Bronchial epithelial cell (primary cell): ENCODE data around the gene RPRD1A. TPM values are rescaled to one million over a fixed set of nuclear protein-coding genes. Genes with fewer than 3 reads are reported as not detected.
"Not testable (repeated sequence)": the region's sequence is repeated elsewhere in the genome, so short reads cannot be mapped to it uniquely, and the experiment has no call there.

Experiments
- DNase-seq: peaks from one replicate; pipeline ENCODE4 v3.0.0-alpha.2; 2010; ENCODE audit warnings: low read depth
- FAIRE-seq: peaks from 2 replicates; lab custom pipeline; 2011; peaks lifted over from hg19 to GRCh38; lab: Jason Lieb, UNC
- H3K27me3 ChIP-seq: 2 replicates; pipeline ENCODE4 v1.5.1; 2011; ENCODE audit warnings: low read length; ENCODE audit not compliant: control insufficient read depth, insufficient read depth
- H3K36me3 ChIP-seq: 2 replicates; pipeline ENCODE4 v1.5.1; 2011; ENCODE audit warnings: low read length; ENCODE audit not compliant: control insufficient read depth, insufficient read depth
- H3K4me3 ChIP-seq: 2 replicates; pipeline ENCODE4 v1.5.1; 2011; ENCODE audit warnings: mild to moderate bottlenecking, low read depth, low read length, control low read depth
- total RNA-seq: library from RNA; depleted of rRNA; stranded (reverse); fragments of >200 nt; gene quantifications from 2 replicates; pipeline ENCODE4 v1.2.1, GENCODE V29; 2014
- TF ChIP-seq, protein P1 (sequence below): IDR thresholded peaks from 2 replicates; pipeline ENCODE4 v1.5.1; 2011; ENCODE audit warnings: mild to moderate bottlenecking, moderate library complexity, low read length, control low read depth, inconsistent platforms; ENCODE audit not compliant: insufficient read depth, severe bottlenecking

RPRD1A gene, protein sequence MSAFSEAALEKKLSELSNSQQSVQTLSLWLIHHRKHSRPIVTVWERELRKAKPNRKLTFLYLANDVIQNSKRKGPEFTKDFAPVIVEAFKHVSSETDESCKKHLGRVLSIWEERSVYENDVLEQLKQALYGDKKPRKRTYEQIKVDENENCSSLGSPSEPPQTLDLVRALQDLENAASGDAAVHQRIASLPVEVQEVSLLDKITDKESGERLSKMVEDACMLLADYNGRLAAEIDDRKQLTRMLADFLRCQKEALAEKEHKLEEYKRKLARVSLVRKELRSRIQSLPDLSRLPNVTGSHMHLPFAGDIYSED
- total RNA-seq, result 77.1 and 82.6 TPM in 2 replicates

DNA sequence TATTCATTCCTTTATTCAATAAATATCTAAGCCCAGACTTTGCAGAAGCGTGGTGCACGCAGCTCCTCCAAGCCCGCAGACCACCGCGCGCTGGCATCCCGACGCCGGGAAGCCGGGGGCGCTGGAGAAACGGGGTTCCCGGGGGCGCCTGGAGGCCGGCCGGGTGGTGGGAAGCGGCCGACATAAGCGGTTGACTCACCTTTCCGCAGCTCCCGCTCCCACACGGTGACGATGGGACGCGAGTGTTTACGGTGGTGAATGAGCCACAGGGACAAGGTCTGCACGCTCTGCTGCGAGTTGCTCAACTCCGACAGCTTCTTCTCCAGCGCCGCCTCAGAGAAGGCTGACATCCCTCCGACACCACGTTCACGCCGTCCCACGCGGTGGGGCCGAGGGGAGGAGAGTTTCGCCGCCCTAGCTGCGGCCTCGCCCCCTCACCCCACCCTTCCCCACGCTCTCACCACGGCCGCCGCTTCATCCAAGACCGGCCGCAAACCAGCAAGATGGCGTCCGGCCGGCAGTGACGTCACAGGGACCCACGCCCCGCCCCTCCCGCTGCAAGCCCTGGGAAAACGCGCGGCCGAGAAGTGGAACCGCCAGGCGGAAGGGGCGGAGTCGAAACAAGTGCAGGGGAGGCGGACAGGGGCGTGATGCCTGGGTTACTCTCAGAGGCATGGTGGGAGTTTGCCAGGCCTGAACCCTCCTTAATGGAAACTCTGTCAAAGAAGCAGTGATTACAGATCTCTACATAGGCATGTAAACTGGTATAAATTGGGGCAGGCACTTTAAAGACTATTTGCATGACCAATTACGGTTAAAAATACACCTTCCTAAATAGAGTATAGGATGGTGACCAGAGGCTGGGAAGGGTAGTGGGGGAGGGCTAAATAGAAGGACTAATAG, at the start of gene RPRD1A:
RPRD1A (minus strand) TSS at position 505 of the 903 bp plus-strand sequence; CDS start at position 350, 155 bp downstream.
- no peak for FAIRE-seq
- DNase-seq, result peak; percentile 86
- TF ChIP-seq, protein P1, sequence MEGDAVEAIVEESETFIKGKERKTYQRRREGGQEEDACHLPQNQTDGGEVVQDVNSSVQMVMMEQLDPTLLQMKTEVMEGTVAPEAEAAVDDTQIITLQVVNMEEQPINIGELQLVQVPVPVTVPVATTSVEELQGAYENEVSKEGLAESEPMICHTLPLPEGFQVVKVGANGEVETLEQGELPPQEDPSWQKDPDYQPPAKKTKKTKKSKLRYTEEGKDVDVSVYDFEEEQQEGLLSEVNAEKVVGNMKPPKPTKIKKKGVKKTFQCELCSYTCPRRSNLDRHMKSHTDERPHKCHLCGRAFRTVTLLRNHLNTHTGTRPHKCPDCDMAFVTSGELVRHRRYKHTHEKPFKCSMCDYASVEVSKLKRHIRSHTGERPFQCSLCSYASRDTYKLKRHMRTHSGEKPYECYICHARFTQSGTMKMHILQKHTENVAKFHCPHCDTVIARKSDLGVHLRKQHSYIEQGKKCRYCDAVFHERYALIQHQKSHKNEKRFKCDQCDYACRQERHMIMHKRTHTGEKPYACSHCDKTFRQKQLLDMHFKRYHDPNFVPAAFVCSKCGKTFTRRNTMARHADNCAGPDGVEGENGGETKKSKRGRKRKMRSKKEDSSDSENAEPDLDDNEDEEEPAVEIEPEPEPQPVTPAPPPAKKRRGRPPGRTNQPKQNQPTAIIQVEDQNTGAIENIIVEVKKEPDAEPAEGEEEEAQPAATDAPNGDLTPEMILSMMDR, result no peak
- Histone ChIP-seq H3K27me3 (no peaks in the 10 kb centered on the region), H3K4me3 (peak within 1 kb of the TSS; percentile 95), H3K36me3 (no peaks in the 10 kb centered on the region)

DNA sequence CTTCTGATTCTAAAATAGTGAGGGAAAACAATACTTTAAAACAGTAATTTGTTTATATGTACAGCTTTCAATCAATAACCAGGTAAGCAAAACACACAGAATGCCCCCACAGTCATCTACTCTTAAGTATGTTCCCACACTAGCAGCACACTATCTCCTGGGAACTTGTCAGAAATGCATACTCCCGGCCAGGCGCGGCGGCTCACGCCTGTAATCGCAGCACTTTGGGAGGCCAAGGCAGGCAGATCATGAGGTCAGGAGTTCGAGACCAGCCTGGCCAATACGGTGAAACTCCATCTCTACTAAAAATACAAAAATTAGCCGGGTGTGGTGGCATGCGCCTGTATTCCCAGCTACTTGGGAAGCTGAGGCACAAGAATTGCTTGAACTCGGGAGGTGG, 49.4 kb upstream of the RPRD1A start:
- not testable (repeated sequence) for DNase-seq, H3K4me3 ChIP-seq, FAIRE-seq, H3K27me3 ChIP-seq
- peaks cover 19% of the 10 kb centered on the region for H3K36me3 ChIP-seq

DNA sequence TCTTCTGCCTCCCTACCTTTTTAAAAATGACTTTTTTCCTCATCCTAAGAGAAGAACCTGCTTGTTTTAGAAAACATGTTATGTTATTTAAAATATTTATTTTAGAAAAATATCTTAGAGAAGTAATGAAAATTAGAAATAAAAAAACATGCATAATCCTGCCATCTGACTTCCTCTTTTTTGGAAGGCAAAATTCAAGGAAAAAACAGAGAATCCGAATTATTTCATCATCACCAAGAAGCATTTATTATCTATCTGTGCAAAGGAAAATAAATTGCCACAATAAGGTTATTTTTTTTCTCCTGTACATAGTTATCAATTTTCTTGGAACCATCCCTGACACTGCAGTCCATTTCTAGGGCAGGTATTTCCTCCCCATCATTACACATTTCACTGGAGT, 47.4 kb upstream of the RPRD1A start:
- TF ChIP-seq, protein P1, result no peak
- DNase-seq (no peak), FAIRE-seq (no peak)
- no peaks in the 10 kb centered on the region for H3K27me3 ChIP-seq
- peaks cover 21% of the 10 kb centered on the region for H3K36me3 ChIP-seq
- H3K4me3 ChIP-seq, result no peak overlapping the region

DNA sequence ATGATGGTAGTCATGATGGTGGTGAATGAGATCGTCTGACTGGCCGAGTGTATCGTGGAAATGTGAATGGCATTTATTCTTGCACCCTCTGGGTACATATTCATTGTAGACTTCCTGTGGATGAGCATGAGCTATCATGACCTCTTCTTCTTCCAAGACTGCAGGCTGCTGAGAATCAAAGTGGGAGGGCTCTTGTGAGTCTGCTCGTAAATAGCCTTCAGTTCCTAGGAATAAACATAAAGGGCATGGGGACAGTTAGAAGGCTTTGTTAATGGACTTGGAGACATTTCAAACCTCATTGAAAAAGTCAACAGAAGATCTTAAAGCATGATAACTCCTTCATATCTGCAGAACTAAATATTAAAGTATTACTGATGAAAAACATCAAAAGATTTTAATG, 46.9 kb upstream of the RPRD1A start:
- Histone ChIP-seq H3K4me3 (no peak overlapping the region), H3K36me3 (peaks cover 21% of the 10 kb centered on the region), H3K27me3 (no peaks in the 10 kb centered on the region)
- no peak for FAIRE-seq
- no peak for DNase-seq
- TF ChIP-seq, protein P1, result no peak

DNA sequence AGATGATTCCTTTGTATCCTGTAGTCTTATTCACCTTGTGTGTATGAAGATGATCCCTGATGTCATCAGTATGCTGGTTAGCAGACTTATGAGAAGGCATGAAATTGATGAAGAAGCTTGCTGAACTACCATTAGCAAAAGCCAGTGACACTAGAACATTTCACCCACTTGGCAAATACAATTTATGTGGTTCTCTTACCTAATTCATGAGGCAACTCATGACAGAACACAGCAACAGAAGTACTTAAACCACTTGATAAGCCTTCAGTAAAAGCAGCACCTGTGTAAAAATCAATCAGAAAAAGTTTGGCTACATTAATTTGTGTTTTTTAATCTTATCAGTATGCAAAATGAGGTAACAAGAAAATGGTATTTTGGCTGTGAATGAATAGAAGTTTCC, 44.9 kb upstream of the RPRD1A start:
- no peak overlapping the region for H3K4me3 ChIP-seq
- H3K36me3 ChIP-seq, result peaks cover 19% of the 10 kb centered on the region
- FAIRE-seq (no peak), DNase-seq (no peak)
- TF ChIP-seq, protein P1, result no peak
- H3K27me3 ChIP-seq, result no peaks in the 10 kb centered on the region

DNA sequence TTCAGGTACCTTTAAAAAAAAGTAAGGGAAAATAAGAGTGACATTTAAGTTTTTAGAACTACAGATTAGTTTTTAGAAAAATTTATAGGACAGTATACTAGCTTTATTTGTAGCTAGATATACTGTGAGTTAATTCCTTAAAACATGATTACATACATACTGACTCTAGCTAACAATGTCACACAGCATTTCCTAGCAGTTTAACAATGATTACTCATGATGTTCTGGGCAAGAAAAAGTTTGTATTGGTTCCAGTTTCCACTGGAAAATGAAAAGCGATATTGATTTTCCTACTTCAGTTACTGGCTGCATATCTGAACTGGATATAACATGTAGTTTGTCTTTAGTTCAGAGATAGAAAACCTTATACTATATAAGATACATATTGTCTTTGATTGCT, 42.4 kb upstream of the RPRD1A start:
- Histone ChIP-seq H3K27me3 (no peaks in the 10 kb centered on the region), H3K4me3 (no peak overlapping the region), H3K36me3 (peaks cover 15% of the 10 kb centered on the region)
- FAIRE-seq (no peak), DNase-seq (no peak)
- TF ChIP-seq, protein P1, result no peak
